IMR-90 (cell line): ENCODE measurements around the gene RNF130. TPM values are rescaled to one million over a fixed set of nuclear protein-coding genes. Genes with fewer than 3 reads are reported as not detected.
A peak's percentile ranks its signal among the peaks of the same experiment; 100 is the strongest.

Experiments
- ATAC-seq: fragments of 200-7000 bp; cut with Tn5 transposase; 2 replicates; pipeline ENCODE4 v1.9.1; 2020; ENCODE audit warnings: low read depth, mild to moderate bottlenecking, moderate library complexity
- BruUV-seq: library from RNA; stranded (reverse); fragments of 400-500 nt; replicated peaks from 2 replicates; lab custom pipeline; 2021; lab: Mats Ljungman, UMichigan
- CTCF ChIA-PET: fragments of 300-600 bp; formaldehyde crosslinking; extraction: SDS; loops from one replicate; lab custom pipeline; 2021; ENCODE audit warnings: antibody characterized with exemption; lab: Yijun Ruan, JAX
- POLR2A ChIA-PET: fragments of 300-600 bp; sonication (Branson Sonifier 250); formaldehyde crosslinking; loops from one replicate; lab custom pipeline; 2022; ENCODE audit warnings: antibody characterized with exemption; ENCODE audit not compliant: unreplicated experiment; lab: Charles Lee
- DNase-seq: peaks from one replicate; pipeline ENCODE4 v3.0.0; 2013
- H2AFZ ChIP-seq: replicated peaks from 2 replicates; pipeline ENCODE3; 2013; ENCODE audit warnings: low read length, mild to moderate bottlenecking; ENCODE audit not compliant: poor library complexity
- H2AK5ac ChIP-seq: 2 replicates; pipeline ENCODE4 v1.6.1; 2013; ENCODE audit warnings: low read depth, low read length, inconsistent platforms
- H2AK9ac ChIP-seq: replicated peaks from 2 replicates; pipeline ENCODE3; 2013; ENCODE audit warnings: mild to moderate bottlenecking, low read depth, low read length, moderate library complexity; ENCODE audit not compliant: poor library complexity
- H2BK120ac ChIP-seq: 2 replicates; pipeline ENCODE4 v1.6.1; 2013; ENCODE audit warnings: low read depth, low read length, inconsistent platforms
- H2BK15ac ChIP-seq: 3 replicates; pipeline ENCODE4 v1.6.1; 2013; ENCODE audit warnings: low read depth, low read length, inconsistent platforms
- H2BK20ac ChIP-seq: 2 replicates; pipeline ENCODE4 v1.6.1; 2013; ENCODE audit warnings: low read depth, mild to moderate bottlenecking, inconsistent platforms, low read length, moderate library complexity
- H2BK5ac ChIP-seq: 2 replicates; pipeline ENCODE4 v1.6.1; 2013; ENCODE audit warnings: mild to moderate bottlenecking, low read depth, low read length, inconsistent platforms; ENCODE audit not compliant: poor library complexity, severe bottlenecking
- H3K14ac ChIP-seq: replicated peaks from 2 replicates; pipeline ENCODE4 v1.6.1; 2013; ENCODE audit warnings: low read depth, low read length, inconsistent platforms
- H3K18ac ChIP-seq: 2 replicates; pipeline ENCODE4 v1.6.1; 2013; ENCODE audit warnings: low read depth, low read length, control low read depth
- H3K23ac ChIP-seq: 2 replicates; pipeline ENCODE4 v1.6.1; 2013; ENCODE audit warnings: low read depth, low read length, inconsistent platforms
- H3K27ac ChIP-seq: 2 replicates; pipeline ENCODE4 v1.5.1; 2013; ENCODE audit warnings: mild to moderate bottlenecking, control low read depth, low read length; ENCODE audit not compliant: insufficient read depth
- H3K27me3 ChIP-seq: 2 replicates; pipeline ENCODE4 v1.6.1; 2013; ENCODE audit warnings: low read length; ENCODE audit not compliant: control insufficient read depth, insufficient read depth
- H3K36me3 ChIP-seq: 2 replicates; pipeline ENCODE4 v1.6.1; 2013; ENCODE audit warnings: low read length, mixed read lengths; ENCODE audit not compliant: control insufficient read depth, insufficient read depth
- H3K4ac ChIP-seq: 2 replicates; pipeline ENCODE4 v1.6.1; 2013; ENCODE audit warnings: low read depth, low read length, inconsistent platforms
- H3K4me1 ChIP-seq: 2 replicates; pipeline ENCODE4 v1.6.1; 2013; ENCODE audit warnings: low read length, mixed read lengths; ENCODE audit not compliant: control insufficient read depth, insufficient read depth
- H3K4me2 ChIP-seq: 2 replicates; pipeline ENCODE4 v1.6.1; 2013; ENCODE audit warnings: low read depth, mild to moderate bottlenecking, control low read depth, low read length, moderate library complexity
- H3K4me3 ChIP-seq: 2 replicates; pipeline ENCODE4 v1.5.1; 2013; ENCODE audit warnings: low read depth, mild to moderate bottlenecking, control low read depth, low read length, moderate library complexity; ENCODE audit not compliant: insufficient read depth
- H3K56ac ChIP-seq: 2 replicates; pipeline ENCODE4 v1.6.1; 2013; ENCODE audit warnings: low read length, inconsistent platforms; ENCODE audit not compliant: insufficient read depth; ENCODE audit errors: extremely low read depth
- H3K79me1 ChIP-seq, 2 experiments: 2 replicates each; pipeline ENCODE4 v1.6.1; 2013; ENCODE audit warnings: low read length in 2 of 2, inconsistent platforms in 1 of 2, low read depth in 1 of 2
- H3K9ac ChIP-seq: 2 replicates; pipeline ENCODE4 v1.6.1; 2013; ENCODE audit warnings: low read depth, low read length, control low read depth
- H3K9me1 ChIP-seq: 2 replicates; pipeline ENCODE4 v1.6.1; 2013; ENCODE audit warnings: low read length, inconsistent platforms; ENCODE audit not compliant: insufficient read depth
- H3K9me3 ChIP-seq: 2 replicates; pipeline ENCODE4 v1.6.1; 2013; ENCODE audit warnings: low read length; ENCODE audit not compliant: control insufficient read depth, insufficient read depth
- H4K20me1 ChIP-seq: 2 replicates; pipeline ENCODE4 v1.6.1; 2013; ENCODE audit warnings: low read length, inconsistent platforms; ENCODE audit not compliant: insufficient read depth
- H4K5ac ChIP-seq: 2 replicates; pipeline ENCODE4 v1.6.1; 2013; ENCODE audit warnings: mild to moderate bottlenecking, low read depth, low read length, control low read depth
- H4K8ac ChIP-seq, 2 experiments: 2 replicates each; pipeline ENCODE4 v1.6.1; 2013; ENCODE audit warnings: low read depth in 2 of 2, low read length in 2 of 2, control low read depth in 1 of 2, inconsistent platforms in 1 of 2
- H4K91ac ChIP-seq: 2 replicates; pipeline ENCODE4 v1.6.1; 2013; ENCODE audit warnings: low read depth, low read length, inconsistent platforms; ENCODE audit not compliant: insufficient read depth
- BHLHE40 ChIP-seq: fragments of 150-350 bp; IDR thresholded peaks from 2 replicates; pipeline ENCODE4 v1.6.1; 2016; ENCODE audit warnings: mild to moderate bottlenecking, low read depth, low read length
- CEBPB ChIP-seq: IDR thresholded peaks from 2 replicates; pipeline ENCODE4 v1.6.1; 2012; ENCODE audit warnings: low read depth, low read length, improper control_type of control experiment
- CHD1 ChIP-seq: IDR thresholded peaks from 2 replicates; pipeline ENCODE4 v1.6.1; 2012; ENCODE audit warnings: low read depth, low read length, improper control_type of control experiment
- CTCF ChIP-seq: conservative IDR thresholded peaks from 2 replicates; pipeline ENCODE4 v1.5.1; 2012; ENCODE audit warnings: mild to moderate bottlenecking, low read depth, low read length, improper control_type of control experiment
- ELK1 ChIP-seq: fragments of 150-350 bp; IDR thresholded peaks from 2 replicates; pipeline ENCODE4 v1.6.1; 2016; ENCODE audit warnings: low read depth, mild to moderate bottlenecking, low read length, moderate library complexity, borderline replicate concordance
- FOS ChIP-seq: fragments of 150-350 bp; IDR thresholded peaks from 2 replicates; pipeline ENCODE4 v1.6.1; 2016; ENCODE audit warnings: low read depth, low read length
- MAFK ChIP-seq: IDR thresholded peaks from 2 replicates; pipeline ENCODE4 v1.6.1; 2012; ENCODE audit warnings: low read depth, low read length, improper control_type of control experiment
- MAZ ChIP-seq: IDR thresholded peaks from 2 replicates; pipeline ENCODE4 v1.6.1; 2012; ENCODE audit warnings: low read depth, mild to moderate bottlenecking, low read length, improper control_type of control experiment, moderate library complexity, borderline replicate concordance
- MXI1 ChIP-seq: IDR thresholded peaks from 2 replicates; pipeline ENCODE4 v1.6.1; 2012; ENCODE audit warnings: low read depth, mild to moderate bottlenecking, low read length, moderate library complexity, borderline replicate concordance
- NFE2L2 ChIP-seq: fragments of 150-350 bp; IDR thresholded peaks from 2 replicates; pipeline ENCODE4 v1.6.1; 2016; ENCODE audit warnings: low read depth, mild to moderate bottlenecking, low read length
- RCOR1 ChIP-seq: IDR thresholded peaks from 2 replicates; pipeline ENCODE4 v1.6.1; 2012; ENCODE audit warnings: mild to moderate bottlenecking, low read length, improper control_type of control experiment; ENCODE audit not compliant: insufficient replicate concordance
- RFX5 ChIP-seq: IDR thresholded peaks from 2 replicates; pipeline ENCODE4 v1.8.0; 2012; ENCODE audit warnings: low read depth, mild to moderate bottlenecking, low read length, moderate library complexity
- SMC3 ChIP-seq: fragments of 150-350 bp; IDR thresholded peaks from 2 replicates; pipeline ENCODE4 v1.6.1; 2016; ENCODE audit warnings: low read depth, mild to moderate bottlenecking, antibody characterized with exemption, low read length, moderate library complexity
- USF2 ChIP-seq: fragments of 150-350 bp; IDR thresholded peaks from 2 replicates; pipeline ENCODE4 v1.6.1; 2017; ENCODE audit warnings: mild to moderate bottlenecking, antibody characterized with exemption, low read length, low read depth
- WGBS, 2 experiments: methylation state at CpG; one replicate each; pipeline versions ENCODE4 v1.1.5 to v1.1.7; 2013; ENCODE audit warnings: missing lambda C conversion rate in 2 of 2; ENCODE audit not compliant: insufficient read length in 1 of 2; ENCODE audit errors: extremely low coverage in 2 of 2; 5-methylcytosine and 5-hydroxymethylcytosine counted together
- dilution Hi-C: fragments of 300-500 bp; cut with HindIII; formaldehyde crosslinking; loops from one replicate; pipeline ENCODE4 v1.14.3; 2018; ENCODE audit warnings: low sequenced_read_pairs; ENCODE audit not compliant: unreplicated experiment
- in situ Hi-C: fragments of 300-500 bp; cut with MboI; formaldehyde crosslinking; loops from 3 replicates; pipeline ENCODE4 v1.14.3; 2019; ENCODE audit warnings: low sequenced_read_pairs, inconsistent platforms, mixed read lengths
- intact Hi-C: fragments of 100-400 bp; cut with micrococcal nuclease; formaldehyde crosslinking; loops from 2 replicates; pipeline ENCODE4 v1.10.0; 2022
- polyA plus RNA-seq, 3 experiments: library from polyadenylated mRNA; depleted of rRNA; stranded (reverse); fragments of >200 nt; gene quantifications; 2 replicates each; pipeline ENCODE4 v1.2.3, GENCODE V29; 2012; ENCODE audit warnings: low replicate concordance in 1 of 3
- total RNA-seq: library from RNA; depleted of rRNA; stranded (reverse); fragments of >200 nt; gene quantifications from 2 replicates; pipeline ENCODE4 v1.2.3, GENCODE V29; 2012

Gene RNF130
- total and polyA plus RNA-seq, 2 of the 4 experiments (the other 2 are of a cell fraction), result 12.9 to 21.7 TPM

DNA sequence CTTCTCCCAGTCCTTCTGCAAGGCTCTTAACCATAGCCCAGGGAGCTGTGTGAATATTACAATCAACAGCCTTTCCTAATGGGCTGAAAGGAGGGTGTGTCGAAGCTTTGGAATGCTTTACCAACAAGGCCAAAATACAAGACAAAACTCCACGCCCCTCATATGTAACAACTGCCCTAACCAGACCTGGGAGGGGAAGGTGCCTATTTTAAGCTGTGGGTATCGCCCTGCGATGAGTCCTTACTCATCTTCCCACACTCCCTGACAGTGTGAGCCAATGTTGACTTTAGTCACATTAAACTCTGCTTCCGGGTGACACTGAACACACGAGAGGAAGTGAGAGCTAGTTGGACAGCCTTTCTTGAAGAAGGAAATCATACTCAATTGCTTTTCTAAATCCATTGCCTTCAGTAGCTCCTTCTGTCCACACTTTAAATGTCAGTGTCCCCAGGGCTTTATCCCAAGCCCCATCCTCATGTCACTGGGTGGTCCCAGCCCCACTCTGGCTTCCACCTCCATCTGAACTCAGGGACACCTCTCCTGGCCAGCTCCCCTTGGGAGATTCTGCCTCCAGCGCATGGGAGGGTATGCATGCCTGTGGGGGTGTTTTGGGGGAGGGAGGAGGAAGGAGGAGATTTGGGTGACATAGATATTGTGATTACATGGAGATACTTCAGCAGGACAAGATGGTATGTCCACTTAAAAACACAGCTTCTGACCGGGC, 157.4 kb downstream of the RNF130 start:
- Histone ChIP-seq H2AFZ (peak overlapping the region; percentile 75), H3K4me3 (no peak overlapping the region), H3K9me1 (peaks cover 5% of the 10 kb centered on the region), H4K91ac (no peak overlapping the region), H4K20me1 (no peaks in the 10 kb centered on the region), H3K79me1 (no peaks in the 10 kb centered on the region), H3K9ac (no peak overlapping the region), H3K27me3 (peaks cover 3% of the 10 kb centered on the region; the same call in 1 of the 2 replicates), H4K8ac (peak overlapping the region; percentile 42 to 88; a peak in 3 of 4 replicates), H3K23ac (no peak overlapping the region), H3K4me1 (peaks cover 7% of the 10 kb centered on the region), H3K14ac (peak overlapping the region; percentile 43; the same call in 1 of the 2 replicates), H2AK5ac (no peak overlapping the region), H2BK5ac (no peak overlapping the region), H3K27ac (no peak overlapping the region), H2AK9ac (peak overlapping the region; percentile 25), H2BK15ac (no peak overlapping the region), H3K9me3 (no peaks in the 10 kb centered on the region), H3K56ac (no peak overlapping the region), H2BK120ac (no peak overlapping the region), H4K5ac (peak overlapping the region; percentile 92), H3K4me2 (no peak overlapping the region), H2BK20ac (no peak overlapping the region), H3K4ac (peak overlapping the region; percentile 36; the same call in 1 of the 2 replicates), H3K18ac (peak overlapping the region; percentile 8; the same call in 1 of the 2 replicates), H3K36me3 (no peaks in the 10 kb centered on the region)
- BruUV-seq, result no TSS peak
- dilution Hi-C loops, result no loop called here
- in situ Hi-C loops, result no loop called here
- ChIA-PET CTCF (no interaction called here), POLR2A (no interaction called here)
- DNase-seq (peak; percentile 53), ATAC-seq (peak; percentile 75)
- TF ChIP-seq NFE2L2 (no peak), RFX5 (no peak), BHLHE40 (no peak), CHD1 (no peak), SMC3 (no peak), CTCF (no peak), MAZ (no peak), USF2 (no peak), ELK1 (no peak), RCOR1 (no peak), FOS (no peak), MAFK (no peak), MXI1 (no peak), CEBPB (no peak)
- intact Hi-C loops, result no loop called here
- no CpG with 5 or more reads among the region's 8 CpGs for WGBS, 2 experiments
